AG09319 (cell line): ENCODE results near the gene VPS35L.

Source experiments
- DNase-seq: peaks from one replicate; pipeline ENCODE4 v3.0.0-alpha.2; 2010; ENCODE audit warnings: low read depth; ENCODE audit errors: extremely low read depth
- TF ChIP-seq, protein P1 (sequence below): IDR thresholded peaks from 2 replicates; pipeline ENCODE4 v1.5.1; 2011; ENCODE audit warnings: low read depth, mild to moderate bottlenecking, inconsistent platforms, low read length, moderate library complexity

VPS35L gene, protein sequence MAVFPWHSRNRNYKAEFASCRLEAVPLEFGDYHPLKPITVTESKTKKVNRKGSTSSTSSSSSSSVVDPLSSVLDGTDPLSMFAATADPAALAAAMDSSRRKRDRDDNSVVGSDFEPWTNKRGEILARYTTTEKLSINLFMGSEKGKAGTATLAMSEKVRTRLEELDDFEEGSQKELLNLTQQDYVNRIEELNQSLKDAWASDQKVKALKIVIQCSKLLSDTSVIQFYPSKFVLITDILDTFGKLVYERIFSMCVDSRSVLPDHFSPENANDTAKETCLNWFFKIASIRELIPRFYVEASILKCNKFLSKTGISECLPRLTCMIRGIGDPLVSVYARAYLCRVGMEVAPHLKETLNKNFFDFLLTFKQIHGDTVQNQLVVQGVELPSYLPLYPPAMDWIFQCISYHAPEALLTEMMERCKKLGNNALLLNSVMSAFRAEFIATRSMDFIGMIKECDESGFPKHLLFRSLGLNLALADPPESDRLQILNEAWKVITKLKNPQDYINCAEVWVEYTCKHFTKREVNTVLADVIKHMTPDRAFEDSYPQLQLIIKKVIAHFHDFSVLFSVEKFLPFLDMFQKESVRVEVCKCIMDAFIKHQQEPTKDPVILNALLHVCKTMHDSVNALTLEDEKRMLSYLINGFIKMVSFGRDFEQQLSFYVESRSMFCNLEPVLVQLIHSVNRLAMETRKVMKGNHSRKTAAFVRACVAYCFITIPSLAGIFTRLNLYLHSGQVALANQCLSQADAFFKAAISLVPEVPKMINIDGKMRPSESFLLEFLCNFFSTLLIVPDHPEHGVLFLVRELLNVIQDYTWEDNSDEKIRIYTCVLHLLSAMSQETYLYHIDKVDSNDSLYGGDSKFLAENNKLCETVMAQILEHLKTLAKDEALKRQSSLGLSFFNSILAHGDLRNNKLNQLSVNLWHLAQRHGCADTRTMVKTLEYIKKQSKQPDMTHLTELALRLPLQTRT

DNA sequence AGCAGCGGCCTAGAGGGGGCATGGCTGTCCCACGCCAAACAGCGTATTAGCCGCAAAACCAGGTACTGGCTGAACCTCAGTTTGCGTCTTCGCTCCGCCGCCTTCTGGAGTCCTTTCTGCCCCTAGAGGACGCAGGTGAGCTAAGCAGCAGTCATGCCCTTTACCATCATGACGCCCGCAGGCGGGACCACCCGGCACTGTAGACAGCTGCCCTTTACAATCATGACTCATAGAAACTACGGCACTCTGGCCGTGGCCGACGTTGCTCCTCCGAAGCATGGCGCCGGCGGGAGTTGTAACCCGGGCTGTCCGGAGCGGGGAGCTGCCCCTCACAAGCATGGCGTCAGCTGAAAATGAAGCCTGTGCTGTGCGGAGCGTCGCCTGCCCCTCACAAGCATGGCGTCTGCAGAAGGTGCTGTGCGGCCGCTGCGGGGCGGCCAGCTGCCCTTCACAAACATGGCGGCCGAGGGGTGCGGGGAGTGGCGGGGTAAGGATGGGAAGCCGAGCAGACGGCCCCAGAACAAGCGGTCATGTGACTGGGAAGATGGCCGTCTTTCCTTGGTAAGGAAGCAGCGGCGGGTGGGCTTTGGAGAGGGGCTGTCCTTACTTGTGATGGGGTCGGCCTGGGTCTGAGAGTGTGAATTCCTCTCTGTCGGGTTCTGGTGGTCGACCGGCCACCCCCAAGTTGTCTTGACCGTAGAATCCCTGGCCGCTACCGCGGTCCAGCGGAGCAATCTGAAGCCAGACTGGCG, at the start of gene VPS35L:
Gene VPS35L (plus strand): TSS at position 518 of the 752 bp plus-strand sequence. CDS start 27 bp downstream, at position 545.
- DNase-seq = peak; percentile 98
- TF ChIP-seq, protein P1, sequence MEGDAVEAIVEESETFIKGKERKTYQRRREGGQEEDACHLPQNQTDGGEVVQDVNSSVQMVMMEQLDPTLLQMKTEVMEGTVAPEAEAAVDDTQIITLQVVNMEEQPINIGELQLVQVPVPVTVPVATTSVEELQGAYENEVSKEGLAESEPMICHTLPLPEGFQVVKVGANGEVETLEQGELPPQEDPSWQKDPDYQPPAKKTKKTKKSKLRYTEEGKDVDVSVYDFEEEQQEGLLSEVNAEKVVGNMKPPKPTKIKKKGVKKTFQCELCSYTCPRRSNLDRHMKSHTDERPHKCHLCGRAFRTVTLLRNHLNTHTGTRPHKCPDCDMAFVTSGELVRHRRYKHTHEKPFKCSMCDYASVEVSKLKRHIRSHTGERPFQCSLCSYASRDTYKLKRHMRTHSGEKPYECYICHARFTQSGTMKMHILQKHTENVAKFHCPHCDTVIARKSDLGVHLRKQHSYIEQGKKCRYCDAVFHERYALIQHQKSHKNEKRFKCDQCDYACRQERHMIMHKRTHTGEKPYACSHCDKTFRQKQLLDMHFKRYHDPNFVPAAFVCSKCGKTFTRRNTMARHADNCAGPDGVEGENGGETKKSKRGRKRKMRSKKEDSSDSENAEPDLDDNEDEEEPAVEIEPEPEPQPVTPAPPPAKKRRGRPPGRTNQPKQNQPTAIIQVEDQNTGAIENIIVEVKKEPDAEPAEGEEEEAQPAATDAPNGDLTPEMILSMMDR = peak; percentile 73

DNA sequence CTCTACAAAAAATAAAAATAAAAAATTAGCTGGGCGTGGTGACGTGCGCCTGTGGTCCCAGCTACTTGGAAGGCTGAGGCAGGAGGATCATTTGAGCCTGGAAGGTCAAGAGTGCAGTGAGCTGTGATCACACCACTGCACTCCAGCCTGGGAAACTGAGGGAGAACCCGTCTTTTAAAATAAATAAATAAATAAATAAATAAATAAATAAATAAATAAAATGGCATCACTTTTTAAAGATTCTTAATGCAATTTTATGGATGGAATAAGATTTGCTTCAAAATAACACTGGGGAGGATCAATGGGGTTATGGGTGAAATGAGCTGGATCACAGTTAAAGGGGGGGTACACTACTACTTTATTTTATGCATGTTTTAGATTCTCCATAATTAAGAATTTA, 48.5 kb upstream of the VPS35L start:
- no peak for DNase-seq
- TF ChIP-seq, protein P1 = no peak

DNA sequence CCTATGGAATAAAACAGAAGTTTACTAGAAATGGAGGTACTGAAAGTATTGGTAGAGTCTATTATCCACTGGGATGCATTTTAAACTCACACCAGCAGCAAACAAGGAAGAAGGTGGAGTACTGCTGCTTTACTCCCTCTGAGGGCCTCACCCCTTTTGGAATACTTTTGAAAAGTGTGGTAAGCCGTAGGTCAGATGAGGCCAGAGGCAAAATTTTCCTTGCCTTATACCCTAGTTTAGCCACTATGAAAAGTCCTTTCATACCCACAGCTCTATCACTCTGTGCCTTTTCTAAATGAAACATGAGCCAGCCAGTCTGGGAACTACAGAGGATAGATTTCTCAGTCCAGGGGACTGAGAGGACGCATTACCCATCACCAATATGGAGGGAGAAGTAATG, 47.6 kb upstream of the VPS35L start:
- DNase-seq = no peak
- TF ChIP-seq, protein P1 = no peak

DNA sequence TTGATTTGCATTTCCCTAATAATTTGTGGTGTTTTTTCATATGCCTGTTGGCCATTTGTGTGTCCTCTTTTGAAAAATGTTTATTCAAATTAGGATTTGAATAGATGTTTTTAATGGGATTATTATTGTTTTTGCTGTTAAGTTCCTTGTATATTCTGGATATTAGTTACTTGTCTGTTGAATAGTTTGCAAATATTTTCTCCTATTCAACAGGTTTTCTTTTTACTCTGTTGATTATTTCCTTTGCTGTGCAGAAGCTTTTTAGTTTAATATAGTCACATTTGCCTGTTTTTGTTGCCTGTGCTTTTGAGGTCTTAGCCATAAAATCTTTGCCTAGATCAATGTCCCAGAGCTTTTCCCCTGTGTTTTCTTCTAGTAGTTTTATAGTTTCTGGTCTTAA, 43.2 kb upstream of the VPS35L start:
- no peak for DNase-seq
- TF ChIP-seq, protein P1 = no peak

DNA sequence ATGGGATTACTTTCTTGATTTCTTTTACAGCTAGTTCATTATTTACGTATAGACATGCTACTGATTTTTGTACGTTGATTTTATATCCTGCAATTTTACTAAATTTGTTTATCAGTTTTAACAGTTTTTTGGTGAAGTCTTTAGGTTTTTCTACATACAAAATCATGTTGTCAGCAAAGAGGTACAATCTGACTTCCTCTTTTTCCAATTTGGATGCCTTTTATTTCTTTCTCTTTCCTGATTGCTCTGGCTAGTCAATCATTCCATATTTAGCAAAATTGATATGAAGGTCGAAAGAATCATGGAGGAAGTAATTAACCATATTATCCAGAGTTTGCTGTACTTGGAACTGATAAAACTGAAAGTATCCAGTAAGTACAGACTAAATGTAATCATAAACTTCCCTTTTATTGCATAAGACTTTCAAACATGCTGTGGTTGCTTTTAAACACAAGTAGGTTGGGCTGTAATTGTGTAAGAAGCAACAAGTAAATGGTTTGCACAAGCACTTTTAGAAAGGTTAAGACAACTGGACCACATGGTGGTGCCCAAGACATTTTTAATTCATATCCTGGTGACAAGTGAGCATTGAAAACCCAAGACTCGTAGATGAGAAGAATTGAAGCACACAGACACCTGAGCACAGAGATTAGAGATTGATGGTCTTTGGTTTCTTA, 42.0 kb upstream of the VPS35L start:
- TF ChIP-seq, protein P1 = no peak
- no peak for DNase-seq

DNA sequence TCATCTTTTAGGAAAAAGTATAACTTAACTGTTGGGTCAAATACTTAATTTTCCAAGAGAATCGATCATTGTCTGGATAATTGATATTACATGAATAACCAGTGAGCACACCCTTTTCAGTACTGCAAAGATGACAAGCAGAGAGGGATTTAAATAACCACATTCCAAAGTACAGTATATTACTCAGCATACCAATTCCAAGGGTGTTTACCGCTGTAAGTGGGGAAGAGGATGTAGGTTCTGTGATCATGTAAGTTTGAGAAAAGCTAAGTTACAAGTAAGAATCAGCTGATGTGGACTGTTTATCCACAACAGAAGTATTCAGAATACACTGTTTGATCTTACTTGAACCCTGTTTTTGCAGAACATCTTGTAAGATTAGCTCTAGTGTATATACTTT, 39.7 kb upstream of the VPS35L start:
- TF ChIP-seq, protein P1 = no peak
- DNase-seq = no peak
